Nephron (organoid): Measurements from ENCODE around the gene DRD4.
A peak's percentile ranks its signal among the peaks of the same experiment; 100 is the strongest.

ENCODE experiments used
- H3K27ac Mint-ChIP-seq, 3 experiments: 2 replicates each; pipeline ENCODE4 v1.8.0; 2020; ENCODE audit warnings: mixed read lengths in 3 of 3, mild to moderate bottlenecking in 2 of 3, moderate library complexity in 1 of 3
- H3K27me3 Mint-ChIP-seq: 2 replicates; pipeline ENCODE4 v1.8.0; 2021; ENCODE audit warnings: low read depth, mild to moderate bottlenecking, moderate library complexity, mixed read lengths
- H3K36me3 Mint-ChIP-seq: 2 replicates; pipeline ENCODE4 v1.8.0; 2020; ENCODE audit warnings: low read depth, mixed read lengths
- H3K4me1 Mint-ChIP-seq: 2 replicates; pipeline ENCODE4 v1.8.0; 2020; ENCODE audit warnings: mixed read lengths
- H3K4me3 Mint-ChIP-seq, 3 experiments: 2 replicates each; pipeline ENCODE4 v1.8.0; 2020; ENCODE audit warnings: mild to moderate bottlenecking in 3 of 3, mixed read lengths in 3 of 3, moderate library complexity in 2 of 3
- H3K9me3 Mint-ChIP-seq: 2 replicates; pipeline ENCODE4 v1.8.0; 2020; ENCODE audit warnings: mixed read lengths
- TF ChIP-seq, protein P1 (sequence below), 3 experiments: fragments of 200-600 bp; sonication (generic); IDR thresholded peaks; one replicate each; pipeline ENCODE4 v1.5.0; 2021; ENCODE audit warnings: antibody characterized with exemption in 3 of 3; ENCODE audit not compliant: unreplicated experiment in 3 of 3

DRD4 gene

DNA sequence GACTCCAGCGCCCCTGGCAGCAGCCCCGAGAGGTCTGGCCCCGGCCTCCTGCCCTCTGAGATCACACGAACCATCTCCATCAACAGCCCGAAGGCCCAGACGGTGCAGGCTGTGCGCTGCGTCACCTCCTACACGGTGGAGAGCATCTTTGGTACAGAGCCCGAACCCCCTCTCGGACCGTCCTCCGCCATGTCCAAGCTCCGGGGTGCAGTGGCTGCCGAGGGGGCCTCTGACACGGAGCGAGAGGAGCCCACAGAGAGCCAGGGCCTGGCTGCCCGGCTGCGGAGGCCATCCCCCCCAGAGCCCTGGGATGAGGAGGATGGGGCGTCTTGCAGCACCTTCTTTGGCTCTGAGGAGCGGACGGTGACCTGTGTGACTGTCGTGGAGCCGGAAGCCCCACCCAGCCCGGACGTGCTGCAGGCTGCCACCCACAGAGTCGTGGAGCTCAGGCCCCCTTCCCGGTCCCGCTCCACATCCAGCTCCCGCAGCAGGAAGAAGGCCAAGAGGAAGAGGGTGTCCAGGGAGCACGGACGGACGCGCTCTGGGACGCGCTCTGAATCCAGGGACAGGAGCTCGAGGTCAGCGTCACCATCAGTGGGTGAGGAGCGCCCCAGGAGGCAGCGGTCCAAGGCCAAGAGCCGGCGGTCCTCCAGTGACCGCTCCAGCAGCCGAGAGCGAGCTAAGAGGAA is 29.0 kb upstream of the DRD4 start:
- Mint-ChIP-seq H3K36me3 (peaks cover 46% of the 10 kb centered on the region), H3K4me1 (peaks cover 9% of the 10 kb centered on the region), H3K27me3 (no peaks in the 10 kb centered on the region), H3K4me3 (no peak overlapping the region), H3K9me3 (no peaks in the 10 kb centered on the region), H3K27ac (no peak overlapping the region)
- TF ChIP-seq, protein P1, sequence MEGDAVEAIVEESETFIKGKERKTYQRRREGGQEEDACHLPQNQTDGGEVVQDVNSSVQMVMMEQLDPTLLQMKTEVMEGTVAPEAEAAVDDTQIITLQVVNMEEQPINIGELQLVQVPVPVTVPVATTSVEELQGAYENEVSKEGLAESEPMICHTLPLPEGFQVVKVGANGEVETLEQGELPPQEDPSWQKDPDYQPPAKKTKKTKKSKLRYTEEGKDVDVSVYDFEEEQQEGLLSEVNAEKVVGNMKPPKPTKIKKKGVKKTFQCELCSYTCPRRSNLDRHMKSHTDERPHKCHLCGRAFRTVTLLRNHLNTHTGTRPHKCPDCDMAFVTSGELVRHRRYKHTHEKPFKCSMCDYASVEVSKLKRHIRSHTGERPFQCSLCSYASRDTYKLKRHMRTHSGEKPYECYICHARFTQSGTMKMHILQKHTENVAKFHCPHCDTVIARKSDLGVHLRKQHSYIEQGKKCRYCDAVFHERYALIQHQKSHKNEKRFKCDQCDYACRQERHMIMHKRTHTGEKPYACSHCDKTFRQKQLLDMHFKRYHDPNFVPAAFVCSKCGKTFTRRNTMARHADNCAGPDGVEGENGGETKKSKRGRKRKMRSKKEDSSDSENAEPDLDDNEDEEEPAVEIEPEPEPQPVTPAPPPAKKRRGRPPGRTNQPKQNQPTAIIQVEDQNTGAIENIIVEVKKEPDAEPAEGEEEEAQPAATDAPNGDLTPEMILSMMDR (IDR thresholded peaks at IDR 0.05; ENCODE audit: unreplicated experiment in 3 of 3) = no peak

DNA sequence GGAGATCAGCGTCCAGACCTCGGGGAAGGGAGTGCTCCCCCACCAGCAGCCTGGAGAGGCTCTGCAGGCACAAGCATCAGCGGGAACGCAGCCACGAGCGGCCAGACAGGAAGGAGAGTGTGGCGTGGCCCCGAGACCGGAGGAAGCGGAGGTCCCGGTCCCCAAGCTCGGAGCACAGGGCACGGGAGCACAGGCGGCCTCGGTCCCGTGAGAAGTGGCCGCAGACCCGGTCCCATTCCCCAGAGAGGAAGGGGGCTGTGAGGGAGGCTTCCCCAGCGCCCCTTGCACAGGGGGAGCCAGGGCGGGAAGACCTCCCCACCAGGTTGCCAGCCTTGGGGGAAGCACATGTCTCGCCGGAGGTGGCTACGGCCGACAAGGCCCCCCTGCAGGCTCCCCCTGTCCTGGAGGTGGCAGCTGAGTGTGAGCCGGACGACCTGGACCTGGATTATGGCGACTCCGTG is 28.2 kb upstream of the DRD4 start:
- no peak overlapping the region for H3K4me3 Mint-ChIP-seq
- TF ChIP-seq, protein P1 (IDR thresholded peaks at IDR 0.05; ENCODE audit: unreplicated experiment in 3 of 3) = no peak
- no peaks in the 10 kb centered on the region for H3K27me3 Mint-ChIP-seq
- no peak overlapping the region for H3K27ac Mint-ChIP-seq
- no peaks in the 10 kb centered on the region for H3K9me3 Mint-ChIP-seq
- H3K36me3 Mint-ChIP-seq = peaks cover 42% of the 10 kb centered on the region
- peaks cover 9% of the 10 kb centered on the region for H3K4me1 Mint-ChIP-seq

DNA sequence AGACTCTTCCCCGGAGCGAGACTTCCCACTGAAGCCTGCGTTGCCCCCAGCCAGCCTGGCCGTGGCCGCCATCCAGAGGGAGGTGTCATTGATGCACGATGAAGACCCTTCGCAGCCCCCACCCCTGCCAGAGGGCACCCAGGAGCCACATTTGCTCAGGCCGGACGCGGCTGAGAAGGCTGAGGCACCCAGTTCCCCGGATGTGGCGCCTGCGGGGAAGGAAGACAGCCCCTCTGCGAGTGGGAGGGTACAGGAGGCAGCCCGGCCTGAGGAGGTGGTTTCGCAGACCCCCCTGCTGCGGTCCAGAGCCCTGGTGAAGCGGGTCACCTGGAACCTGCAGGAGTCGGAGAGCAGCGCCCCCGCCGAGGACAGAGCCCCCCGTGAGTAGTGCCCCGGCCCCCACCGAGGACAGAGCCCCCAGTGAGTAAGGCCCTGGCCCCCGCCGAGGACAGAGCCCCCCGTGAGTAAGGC is 27.7 kb upstream of the DRD4 start:
- H3K27me3 Mint-ChIP-seq = no peaks in the 10 kb centered on the region
- H3K27ac Mint-ChIP-seq = no peak overlapping the region
- TF ChIP-seq, protein P1 (IDR thresholded peaks at IDR 0.05; ENCODE audit: unreplicated experiment in 3 of 3) = no peak
- H3K4me1 Mint-ChIP-seq = peaks cover 9% of the 10 kb centered on the region
- H3K36me3 Mint-ChIP-seq = peaks cover 36% of the 10 kb centered on the region
- H3K4me3 Mint-ChIP-seq = no peak overlapping the region
- no peaks in the 10 kb centered on the region for H3K9me3 Mint-ChIP-seq

DNA sequence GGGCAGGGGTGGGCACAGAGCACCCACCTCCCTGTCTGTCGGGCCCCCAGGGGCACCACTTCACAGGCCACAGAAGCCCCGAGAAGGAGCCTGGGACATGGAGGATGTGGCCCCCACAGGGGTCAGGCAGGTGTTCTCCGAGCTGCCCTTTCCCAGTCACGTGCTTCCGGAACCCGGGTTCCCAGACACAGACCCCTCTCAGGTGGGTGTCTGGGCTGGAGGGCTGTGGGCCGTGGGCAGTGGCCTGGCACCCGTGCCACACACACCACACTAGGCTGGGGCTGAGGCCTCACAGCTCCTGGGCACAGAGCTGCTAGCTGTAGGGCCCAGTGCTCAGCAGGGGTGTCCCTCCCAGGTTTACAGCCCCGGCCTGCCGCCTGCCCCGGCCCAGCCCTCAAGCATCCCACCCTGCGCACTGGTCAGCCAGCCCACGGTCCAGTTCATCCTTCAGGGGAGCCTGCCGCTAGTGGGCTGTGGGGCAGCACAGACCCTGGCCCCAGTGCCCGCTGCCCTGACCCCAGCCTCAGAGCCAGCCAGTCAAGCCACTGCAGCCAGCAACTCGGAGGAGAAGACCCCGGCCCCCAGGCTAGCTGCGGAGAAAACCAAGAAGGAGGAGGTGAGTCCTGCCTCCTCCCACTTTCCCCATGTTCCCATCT is 26.8 kb upstream of the DRD4 start:
- H3K27ac Mint-ChIP-seq = no peak overlapping the region
- no peaks in the 10 kb centered on the region for H3K27me3 Mint-ChIP-seq
- no peaks in the 10 kb centered on the region for H3K9me3 Mint-ChIP-seq
- TF ChIP-seq, protein P1 (IDR thresholded peaks at IDR 0.05; ENCODE audit: unreplicated experiment in 3 of 3) = no peak
- peaks cover 29% of the 10 kb centered on the region for H3K36me3 Mint-ChIP-seq
- peaks cover 9% of the 10 kb centered on the region for H3K4me1 Mint-ChIP-seq
- no peak overlapping the region for H3K4me3 Mint-ChIP-seq

DNA sequence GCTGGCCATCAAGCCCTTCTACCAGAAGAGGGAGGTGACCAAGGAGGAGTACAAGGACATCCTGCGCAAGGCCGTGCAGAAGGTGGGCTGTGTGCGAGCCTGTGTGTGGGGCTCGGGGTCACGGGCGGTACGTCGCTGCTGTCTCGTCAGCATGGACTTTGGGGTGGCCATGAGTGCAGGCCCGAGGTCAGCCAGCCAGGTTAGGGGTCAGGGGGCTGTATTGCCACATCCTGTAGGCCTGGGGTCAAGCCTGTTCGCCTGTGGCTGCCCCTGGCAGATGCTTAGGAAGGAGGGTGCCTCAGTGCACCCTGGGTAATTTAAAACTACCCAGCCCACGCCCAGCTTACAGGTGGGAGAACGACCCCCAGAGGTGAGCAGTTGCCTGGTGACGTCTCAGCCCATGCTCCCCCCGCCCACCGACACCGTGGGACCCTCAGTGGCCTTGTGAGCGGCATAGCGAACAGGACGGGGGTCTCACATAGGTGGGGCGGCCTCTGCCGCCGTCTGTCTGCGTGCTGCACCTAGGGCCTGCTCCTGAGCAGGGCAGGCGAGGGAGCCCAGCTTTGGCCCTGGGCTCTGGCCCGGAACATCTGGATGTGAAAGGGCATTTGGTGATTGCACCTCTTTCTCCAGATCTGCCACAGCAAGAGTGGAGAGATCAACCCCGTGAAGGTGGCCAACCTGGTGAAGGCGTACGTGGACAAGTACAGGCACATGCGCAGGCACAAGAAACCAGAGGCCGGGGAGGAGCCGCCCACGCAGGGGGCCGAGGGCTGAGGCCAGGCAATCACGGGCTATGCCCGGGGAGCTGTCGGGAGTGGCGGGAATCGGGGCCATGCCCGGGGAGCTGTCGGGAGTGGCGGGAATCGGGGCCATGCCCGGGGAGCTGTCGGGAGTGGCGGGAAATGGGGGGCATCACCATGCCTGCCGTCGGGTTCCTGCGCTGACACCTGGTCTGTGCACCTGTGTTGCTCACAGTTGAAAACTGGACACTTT is 25.8 kb upstream of the DRD4 start:
- Mint-ChIP-seq H3K36me3 (peaks cover 29% of the 10 kb centered on the region), H3K9me3 (no peaks in the 10 kb centered on the region), H3K4me1 (peaks cover 14% of the 10 kb centered on the region), H3K27me3 (no peaks in the 10 kb centered on the region), H3K4me3 (peak overlapping the region in 1 of 3 experiments; percentile 34), H3K27ac (peak overlapping the region in 1 of 3 experiments; percentile 32)
- TF ChIP-seq, protein P1 (IDR thresholded peaks at IDR 0.05; ENCODE audit: unreplicated experiment in 3 of 3) = no peak
